Natural killer cell (primary cell): ENCODE data around the gene OR10A2. TPM values are rescaled to one million over a fixed set of nuclear protein-coding genes. Genes with fewer than 3 reads are reported as not detected.

ENCODE experiments used
- ATAC-seq, 3 donors: fragments of 150-1000 bp in 2 of 3; fragments of 200-7000 bp in 1 of 3; cut with Tn5 transposase; 1 replicate in 1 of 3; 2 replicates in 2 of 3; pipeline ENCODE4 v1.10.0; 2021; ENCODE audit warnings: mild to moderate bottlenecking in 2 of 3, moderate library complexity in 2 of 3
- DNase-seq, 2 donors: peaks; one replicate each; pipeline versions ENCODE4 v3.0.0 to v3.0.0-alpha.2; 2013 to 2021; ENCODE audit warnings: mixed read lengths in 1 of 2
- H3K27ac ChIP-seq: one replicate; pipeline ENCODE4 v1.5.1; 2013; ENCODE audit warnings: mild to moderate bottlenecking, low read length
- H3K27me3 ChIP-seq: one replicate; pipeline ENCODE4 v1.6.1; 2013; ENCODE audit warnings: low read length; ENCODE audit not compliant: control insufficient read depth, insufficient read depth
- H3K36me3 ChIP-seq: one replicate; pipeline ENCODE4 v1.6.1; 2013; ENCODE audit warnings: low read length; ENCODE audit not compliant: control insufficient read depth, insufficient read depth
- H3K4me1 ChIP-seq: one replicate; pipeline ENCODE4 v1.6.1; 2013; ENCODE audit warnings: low read length; ENCODE audit not compliant: control insufficient read depth, insufficient read depth
- H3K4me3 ChIP-seq: one replicate; pipeline ENCODE4 v1.5.1; 2013; ENCODE audit warnings: low read length
- H3K9me3 ChIP-seq: one replicate; pipeline ENCODE4 v1.6.1; 2013; ENCODE audit warnings: low read length; ENCODE audit not compliant: control insufficient read depth, insufficient read depth
- H3K27ac Mint-ChIP-seq, 2 donors: one replicate each; pipeline ENCODE4 v1.8.0; 2022; ENCODE audit warnings: mild to moderate bottlenecking in 2 of 2, mixed read lengths in 2 of 2, moderate library complexity in 1 of 2
- H3K27me3 Mint-ChIP-seq, 2 donors: one replicate each; pipeline ENCODE4 v1.8.0; 2022; ENCODE audit warnings: low read depth in 2 of 2, mixed read lengths in 2 of 2
- H3K36me3 Mint-ChIP-seq: one replicate; pipeline ENCODE4 v1.8.0; 2022; ENCODE audit warnings: mixed read lengths
- H3K4me1 Mint-ChIP-seq, 2 donors: one replicate each; pipeline ENCODE4 v1.8.0; 2022; ENCODE audit warnings: mixed read lengths in 2 of 2
- H3K4me3 Mint-ChIP-seq: one replicate; pipeline ENCODE4 v1.8.0; 2022; ENCODE audit warnings: mild to moderate bottlenecking, moderate library complexity, mixed read lengths
- H3K9me3 Mint-ChIP-seq, 2 donors: one replicate each; pipeline ENCODE4 v1.8.0; 2022; ENCODE audit warnings: mixed read lengths in 2 of 2
- CTCF ChIP-seq: fragments of 200-600 bp; IDR thresholded peaks from one replicate; pipeline ENCODE4 v1.8.0; 2022; ENCODE audit warnings: antibody characterized with exemption
- WGBS: methylation state at CpG from one replicate; pipeline ENCODE4 v1.1.7; 2013; ENCODE audit warnings: missing lambda C conversion rate; ENCODE audit not compliant: insufficient coverage; 5-methylcytosine and 5-hydroxymethylcytosine counted together
- intact Hi-C: fragments of 100-400 bp; cut with micrococcal nuclease; formaldehyde crosslinking; loops from one replicate; pipeline ENCODE4 v1.14.2; 2022
- total RNA-seq, 4 donors: library from RNA; stranded (reverse); fragments of 120-200 nt in 1 of 4; gene quantifications; one replicate each; pipeline versions ENCODE4 v1.2.3 to v1.2.4, GENCODE V29; 2013 to 2022

The OR10A2 gene
- total RNA-seq, 3 donors from 2014 or later (not counting 1 experiment from before 2014, with no cell fraction given), result 0.05 TPM; not detected in 2

GRCh38 chr11:6834021-6834420, 28.8 kb upstream of the OR10A2 start:
- no peak overlapping the region for H3K27ac ChIP-seq
- H3K9me3 ChIP-seq, result no peaks in the 10 kb centered on the region
- Mint-ChIP-seq H3K4me1 (no peaks in the 10 kb centered on the region), H3K27ac (no peak overlapping the region), H3K4me3 (no peak overlapping the region), H3K27me3 (peaks cover 4 to 11% of the 10 kb centered on the region in 2 donors), H3K9me3 (no peaks in the 10 kb centered on the region), H3K36me3 (no peaks in the 10 kb centered on the region)
- H3K36me3 ChIP-seq, result no peaks in the 10 kb centered on the region
- H3K4me1 ChIP-seq, result no peaks in the 10 kb centered on the region
- no peak for ATAC-seq
- WGBS, result no CpG with 5 or more reads among the region's 1 CpG
- no peak for TF ChIP-seq CTCF
- no peak for DNase-seq
- H3K4me3 ChIP-seq, result no peak overlapping the region
- H3K27me3 ChIP-seq, result no peaks in the 10 kb centered on the region
- intact Hi-C loops, result no loop called here

GRCh38 chr11:6841694-6842093, 21.2 kb upstream of the OR10A2 start:
- H3K27ac ChIP-seq, result no peak overlapping the region
- no peak for TF ChIP-seq CTCF
- H3K36me3 Mint-ChIP-seq, result no peaks in the 10 kb centered on the region

GRCh38 chr11:6843670-6844069, 19.2 kb upstream of the OR10A2 start:
- Mint-ChIP-seq H3K4me3 (no peak overlapping the region), H3K9me3 (no peaks in the 10 kb centered on the region), H3K36me3 (no peaks in the 10 kb centered on the region), H3K4me1 (no peaks in the 10 kb centered on the region), H3K27ac (no peak overlapping the region), H3K27me3 (peaks cover 19 to 22% of the 10 kb centered on the region in 2 donors)
- DNase-seq, result no peak
- H3K36me3 ChIP-seq, result no peaks in the 10 kb centered on the region
- no peaks in the 10 kb centered on the region for H3K9me3 ChIP-seq
- ATAC-seq, result no peak
- intact Hi-C loops, result no loop called here
- no peaks in the 10 kb centered on the region for H3K4me1 ChIP-seq
- WGBS, result 89% methylated on average over 2 of the region's 2 CpGs
- no peak overlapping the region for H3K4me3 ChIP-seq
- no peak for TF ChIP-seq CTCF
- no peak overlapping the region for H3K27ac ChIP-seq
- peaks cover 3% of the 10 kb centered on the region for H3K27me3 ChIP-seq

More at GRCh38 chr11:6841694-6842093, 21.2 kb upstream of the OR10A2 start:
- intact Hi-C loops, result no loop called here
- no peak overlapping the region for H3K4me3 ChIP-seq
- no peak for DNase-seq
- no peaks in the 10 kb centered on the region for H3K4me1 Mint-ChIP-seq
- H3K27me3 Mint-ChIP-seq, result peaks cover 19 to 22% of the 10 kb centered on the region in 2 donors
- H3K27ac Mint-ChIP-seq, result no peak overlapping the region
- H3K27me3 ChIP-seq, result no peaks in the 10 kb centered on the region
- no peak for ATAC-seq
- H3K36me3 ChIP-seq, result no peaks in the 10 kb centered on the region
- H3K9me3 ChIP-seq, result no peaks in the 10 kb centered on the region
- H3K9me3 Mint-ChIP-seq, result no peaks in the 10 kb centered on the region
- no peaks in the 10 kb centered on the region for H3K4me1 ChIP-seq
- H3K4me3 Mint-ChIP-seq, result no peak overlapping the region

- H3K36me3 Mint-ChIP-seq, result no peaks in the 10 kb centered on the region
- Histone ChIP-seq H3K9me3 (no peaks in the 10 kb centered on the region), H3K27me3 (peaks cover 3% of the 10 kb centered on the region), H3K4me3 (no peak overlapping the region), H3K36me3 (no peaks in the 10 kb centered on the region), H3K27ac (no peak overlapping the region), H3K4me1 (no peaks in the 10 kb centered on the region)
- no peaks in the 10 kb centered on the region for H3K4me1 Mint-ChIP-seq
- no peaks in the 10 kb centered on the region for H3K9me3 Mint-ChIP-seq
- DNase-seq, result no peak
- no peak for TF ChIP-seq CTCF
- WGBS, result 89% methylated on average over 5 of the region's 5 CpGs
- H3K27ac Mint-ChIP-seq, result no peak overlapping the region
- peaks cover 19 to 22% of the 10 kb centered on the region in 2 donors for H3K27me3 Mint-ChIP-seq
- no peak for ATAC-seq
- no peak overlapping the region for H3K4me3 Mint-ChIP-seq
- intact Hi-C loops, result no loop called here
These were observed 18.5 kb upstream of the OR10A2 start for GRCh38 chr11:6844356-6844755.
